LNCaP clone FGC (cell line): ENCODE measurements around the gene SLAIN2.
"Not testable (repeated sequence)": the region's sequence is repeated elsewhere in the genome, so short reads cannot be mapped to it uniquely, and the experiment has no call there.

Experiments
- DNase-seq: peaks from one replicate; pipeline ENCODE4 v3.0.0-alpha.2; 2011; ENCODE audit warnings: low read depth
- H3K4me3 ChIP-seq: 2 replicates; pipeline ENCODE4 v1.5.1; 2011; ENCODE audit warnings: mild to moderate bottlenecking, low read depth, low read length, control low read depth
- TF ChIP-seq, protein P1 (sequence below): IDR thresholded peaks from 2 replicates; pipeline ENCODE4 v1.5.1; 2012; ENCODE audit warnings: mild to moderate bottlenecking; ENCODE audit not compliant: control insufficient read depth, insufficient read depth; ENCODE audit errors: extremely low read depth

The SLAIN2 gene

GRCh38 chr4:48340965-48341775 is at the start of gene SLAIN2:
TSS of gene SLAIN2 (plus strand) at chr4:48341529. CDS start at chr4:48341740, 211 bp downstream.
- peak; percentile 94 for DNase-seq
- TF ChIP-seq, protein P1, sequence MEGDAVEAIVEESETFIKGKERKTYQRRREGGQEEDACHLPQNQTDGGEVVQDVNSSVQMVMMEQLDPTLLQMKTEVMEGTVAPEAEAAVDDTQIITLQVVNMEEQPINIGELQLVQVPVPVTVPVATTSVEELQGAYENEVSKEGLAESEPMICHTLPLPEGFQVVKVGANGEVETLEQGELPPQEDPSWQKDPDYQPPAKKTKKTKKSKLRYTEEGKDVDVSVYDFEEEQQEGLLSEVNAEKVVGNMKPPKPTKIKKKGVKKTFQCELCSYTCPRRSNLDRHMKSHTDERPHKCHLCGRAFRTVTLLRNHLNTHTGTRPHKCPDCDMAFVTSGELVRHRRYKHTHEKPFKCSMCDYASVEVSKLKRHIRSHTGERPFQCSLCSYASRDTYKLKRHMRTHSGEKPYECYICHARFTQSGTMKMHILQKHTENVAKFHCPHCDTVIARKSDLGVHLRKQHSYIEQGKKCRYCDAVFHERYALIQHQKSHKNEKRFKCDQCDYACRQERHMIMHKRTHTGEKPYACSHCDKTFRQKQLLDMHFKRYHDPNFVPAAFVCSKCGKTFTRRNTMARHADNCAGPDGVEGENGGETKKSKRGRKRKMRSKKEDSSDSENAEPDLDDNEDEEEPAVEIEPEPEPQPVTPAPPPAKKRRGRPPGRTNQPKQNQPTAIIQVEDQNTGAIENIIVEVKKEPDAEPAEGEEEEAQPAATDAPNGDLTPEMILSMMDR: no peak
- peak within 1 kb of the TSS; percentile 81 for H3K4me3 ChIP-seq

DNA sequence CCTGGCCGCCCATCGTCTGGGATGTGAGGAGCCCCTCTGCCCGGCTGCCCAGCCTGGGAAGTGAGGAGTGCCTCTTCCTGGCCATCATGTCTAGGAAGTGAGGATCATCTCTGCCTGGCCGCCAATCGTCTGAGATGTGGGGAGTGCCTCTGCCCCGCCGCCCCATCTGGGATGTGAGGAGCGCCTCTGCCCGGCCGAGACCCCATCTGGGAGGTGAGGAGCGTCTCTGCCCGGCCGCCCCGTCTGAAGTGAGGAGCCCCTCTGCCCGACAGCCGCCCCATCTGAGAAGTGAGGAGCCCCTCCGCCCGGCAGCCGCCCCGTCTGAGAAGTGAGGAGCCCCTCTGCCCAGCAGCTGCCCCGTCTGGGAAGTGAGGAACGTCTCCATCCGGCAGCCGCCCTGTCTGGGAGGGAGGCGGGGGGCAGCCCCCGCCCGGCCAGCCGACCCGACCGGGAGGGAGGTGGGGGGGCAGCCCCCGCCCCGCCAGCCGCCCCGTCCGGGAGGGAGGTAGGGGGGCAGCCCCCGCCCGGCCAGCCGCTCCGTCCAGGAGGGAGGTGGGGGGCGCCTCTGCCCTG is 49.0 kb upstream of the SLAIN2 start:
- not testable (repeated sequence) for DNase-seq, H3K4me3 ChIP-seq

DNA sequence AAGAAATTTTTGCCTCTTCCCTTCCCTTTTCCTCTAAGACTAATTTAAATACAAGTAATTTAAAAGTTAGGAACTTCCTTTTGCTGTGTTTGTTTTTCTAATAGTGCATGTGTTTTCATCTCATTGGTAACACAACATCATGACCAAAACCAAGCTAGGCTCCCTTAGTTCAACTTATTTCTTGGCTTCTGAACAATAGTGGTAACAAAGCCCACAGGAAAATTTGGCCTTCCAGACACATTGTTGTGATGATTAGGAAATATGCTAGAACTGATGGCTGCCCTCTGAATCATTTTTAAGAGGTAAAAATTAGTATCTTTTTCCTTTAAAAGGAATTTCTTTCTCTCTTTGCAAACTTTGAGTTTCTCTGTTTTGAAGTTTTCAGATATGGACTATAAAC is 46.2 kb upstream of the SLAIN2 start:
- no peak overlapping the region for H3K4me3 ChIP-seq
- DNase-seq: no peak
- TF ChIP-seq, protein P1: no peak

GRCh38 chr4:48296365-48296764 is 45.0 kb upstream of the SLAIN2 start:
- no peak overlapping the region for H3K4me3 ChIP-seq
- no peak for DNase-seq

GRCh38 chr4:48297256-48297846 is 44.0 kb upstream of the SLAIN2 start:
- DNase-seq: no peak
- H3K4me3 ChIP-seq: no peak overlapping the region
- TF ChIP-seq, protein P1: no peak

More at GRCh38 chr4:48296365-48296764, 45.0 kb upstream of the SLAIN2 start:
- TF ChIP-seq, protein P1: no peak

DNA sequence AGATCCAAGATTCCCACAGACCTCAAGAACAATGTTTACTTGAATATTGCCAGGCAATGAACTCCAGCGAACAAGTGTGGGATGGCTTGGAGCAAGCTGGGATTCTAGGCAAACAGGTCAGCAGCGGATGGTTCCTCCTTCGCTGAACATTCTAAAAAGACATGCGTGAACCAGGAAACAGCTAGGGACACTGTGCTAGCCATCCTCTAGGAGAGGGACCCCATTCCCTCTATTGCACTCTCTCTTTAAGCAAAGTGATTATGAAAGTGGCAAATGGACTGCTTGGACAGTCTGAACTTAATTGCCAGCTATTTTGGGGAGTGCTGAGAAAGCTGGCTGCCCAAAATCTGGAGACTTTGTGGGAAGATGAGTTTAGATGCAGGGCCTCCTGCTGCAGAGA is 41.8 kb upstream of the SLAIN2 start:
- H3K4me3 ChIP-seq: no peak overlapping the region
- no peak for DNase-seq
- TF ChIP-seq, protein P1: no peak

DNA sequence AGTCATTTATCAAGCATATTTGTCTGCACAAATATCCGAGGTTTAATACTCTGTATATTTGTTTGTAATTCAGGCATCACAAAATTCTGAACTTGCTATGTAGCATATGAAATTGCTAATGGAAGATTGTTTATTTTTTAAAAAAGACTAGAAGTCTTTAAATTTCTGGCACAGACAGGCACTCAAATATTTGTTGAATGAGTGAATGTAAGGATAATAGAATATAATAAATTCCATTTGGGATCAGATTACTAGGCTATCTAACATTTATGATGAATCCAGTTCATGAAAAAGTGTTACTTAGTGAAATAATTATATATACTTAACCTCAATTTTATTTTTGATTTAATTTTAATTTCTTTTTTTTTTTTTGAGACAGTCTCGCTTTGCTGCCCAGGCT is 41.3 kb upstream of the SLAIN2 start:
- TF ChIP-seq, protein P1: no peak
- no peak for DNase-seq

More for the DNA sequence above, 41.3 kb upstream of the SLAIN2 start:
- no peak overlapping the region for H3K4me3 ChIP-seq
